WERI-Rb-1 (cell line): ENCODE measurements around the gene CAMKMT.

Experiments
- DNase-seq: peaks from one replicate; pipeline ENCODE4 v3.0.0-alpha.2; 2020
- H3K27ac ChIP-seq: fragments of 250-450 bp; sonication (Bioruptor Pico); 2 replicates; pipeline ENCODE4 v1.5.1; 2020; ENCODE audit warnings: mild to moderate bottlenecking, moderate library complexity
- H3K27me3 ChIP-seq: fragments of 250-450 bp; sonication (Bioruptor Pico); 2 replicates; pipeline ENCODE4 v1.5.1; 2021; ENCODE audit warnings: mild to moderate bottlenecking, low read depth, moderate library complexity; ENCODE audit not compliant: insufficient read depth, severe bottlenecking
- H3K36me3 ChIP-seq: fragments of 250-450 bp; sonication (Bioruptor Pico); 2 replicates; pipeline ENCODE4 v1.5.1; 2020; ENCODE audit warnings: mild to moderate bottlenecking, moderate library complexity
- H3K4me3 ChIP-seq: 2 replicates; pipeline ENCODE4 v1.5.1; 2011; ENCODE audit warnings: low read depth, mild to moderate bottlenecking, control low read depth, low read length
- H3K9me3 ChIP-seq: fragments of 250-450 bp; sonication (Bioruptor Pico); 2 replicates; pipeline ENCODE4 v1.5.1; 2021; ENCODE audit warnings: mild to moderate bottlenecking, moderate library complexity; ENCODE audit not compliant: severe bottlenecking
- CTCF ChIP-seq: IDR thresholded peaks from 2 replicates; pipeline ENCODE4 v1.5.1; 2011; ENCODE audit warnings: low read depth, mild to moderate bottlenecking, control low read depth, inconsistent platforms, low read length

CAMKMT gene

GRCh38 chr2:44361330-44362206 is at the start of gene CAMKMT, which contains the start of gene PREPL:
TSS of gene CAMKMT (plus strand) at chr2:44361947.
TSS of gene PREPL (minus strand) at chr2:44361494. CDS start at chr2:44346342, 15,152 bp downstream.
- Histone ChIP-seq H3K36me3 (peaks cover 3% of the 10 kb centered on the region), H3K9me3 (no peaks in the 10 kb centered on the region), H3K4me3 (peak within 1 kb of the TSS; percentile 84), H3K27me3 (no peaks in the 10 kb centered on the region), H3K27ac (peak within 1 kb of the TSS; percentile 100)
- peak; percentile 99 for DNase-seq
- 0 out of 2 replicates have a peak, but pooled peaks have one; percentile 0 for TF ChIP-seq CTCF

- no peak overlapping the region for H3K27ac ChIP-seq
- no peak for TF ChIP-seq CTCF
- peaks cover 23% of the 10 kb centered on the region for H3K9me3 ChIP-seq
- H3K27me3 ChIP-seq: no peaks in the 10 kb centered on the region
- no peak overlapping the region for H3K4me3 ChIP-seq
- DNase-seq: no peak
- peaks cover 28% of the 10 kb centered on the region for H3K36me3 ChIP-seq
Measured at GRCh38 chr2:44314362-44314761, 47.4 kb upstream of the CAMKMT start.

GRCh38 chr2:44315945-44316344 is 45.8 kb upstream of the CAMKMT start:
- no peak for DNase-seq
- Histone ChIP-seq H3K27ac (no peak overlapping the region), H3K36me3 (peaks cover 37% of the 10 kb centered on the region), H3K4me3 (no peak overlapping the region), H3K27me3 (no peaks in the 10 kb centered on the region), H3K9me3 (peaks cover 8% of the 10 kb centered on the region)
- no peak for TF ChIP-seq CTCF

GRCh38 chr2:44320832-44321231 is 40.9 kb upstream of the CAMKMT start:
- no peak overlapping the region for H3K27ac ChIP-seq
- H3K9me3 ChIP-seq: no peaks in the 10 kb centered on the region
- no peak overlapping the region for H3K4me3 ChIP-seq
- DNase-seq: no peak
- no peak for TF ChIP-seq CTCF
- H3K27me3 ChIP-seq: no peaks in the 10 kb centered on the region
- peaks cover 68% of the 10 kb centered on the region for H3K36me3 ChIP-seq

GRCh38 chr2:44321360-44321759 is 40.4 kb upstream of the CAMKMT start:
- no peaks in the 10 kb centered on the region for H3K9me3 ChIP-seq
- no peaks in the 10 kb centered on the region for H3K27me3 ChIP-seq
- H3K36me3 ChIP-seq: peaks cover 67% of the 10 kb centered on the region
- no peak for DNase-seq
- no peak for TF ChIP-seq CTCF
- H3K27ac ChIP-seq: no peak overlapping the region
- no peak overlapping the region for H3K4me3 ChIP-seq
